ENCODE measurements around the gene DDI2.

DDI2 gene

GRCh38 chr1:15702722-15703550 lies 85.7 kb downstream of the DDI2 start:
- DNase-seq (ENCODE audit: low read depth), result no peak

GRCh38 chr1:15703562-15703961 lies 86.3 kb downstream of the DDI2 start:
- peak; percentile 52 for DNase-seq (ENCODE audit: low read depth)

- DNase-seq (ENCODE audit: low read depth), result no peak
These were observed 87.4 kb downstream of the DDI2 start for GRCh38 chr1:15704526-15705183.

DNA sequence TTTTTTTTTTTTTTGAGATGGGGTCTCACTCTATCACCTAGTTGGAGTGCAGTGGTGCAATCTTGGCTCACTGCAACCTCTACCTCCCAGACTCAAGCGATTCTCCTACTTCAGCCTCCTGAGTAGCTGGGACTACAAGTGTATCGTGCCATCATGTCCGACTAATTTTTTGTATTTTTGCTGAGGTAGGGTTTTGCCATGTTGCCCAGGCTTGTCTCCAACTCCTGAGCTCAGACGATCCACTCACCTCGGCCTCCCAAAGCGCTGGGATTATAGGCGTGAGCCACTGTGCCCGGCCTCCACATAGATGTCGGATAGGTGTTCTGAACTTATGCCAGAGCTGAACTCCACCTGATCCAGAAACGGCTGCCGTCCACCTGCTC lies 87.9 kb downstream of the DDI2 start:
- no peak for DNase-seq (ENCODE audit: low read depth)

- no peak for DNase-seq (ENCODE audit: low read depth)
These were observed 89.5 kb downstream of the DDI2 start for GRCh38 chr1:15706751-15707150.

- DNase-seq (ENCODE audit: low read depth), result no peak
These were observed 90.1 kb downstream of the DDI2 start for GRCh38 chr1:15707239-15707925.

DNA sequence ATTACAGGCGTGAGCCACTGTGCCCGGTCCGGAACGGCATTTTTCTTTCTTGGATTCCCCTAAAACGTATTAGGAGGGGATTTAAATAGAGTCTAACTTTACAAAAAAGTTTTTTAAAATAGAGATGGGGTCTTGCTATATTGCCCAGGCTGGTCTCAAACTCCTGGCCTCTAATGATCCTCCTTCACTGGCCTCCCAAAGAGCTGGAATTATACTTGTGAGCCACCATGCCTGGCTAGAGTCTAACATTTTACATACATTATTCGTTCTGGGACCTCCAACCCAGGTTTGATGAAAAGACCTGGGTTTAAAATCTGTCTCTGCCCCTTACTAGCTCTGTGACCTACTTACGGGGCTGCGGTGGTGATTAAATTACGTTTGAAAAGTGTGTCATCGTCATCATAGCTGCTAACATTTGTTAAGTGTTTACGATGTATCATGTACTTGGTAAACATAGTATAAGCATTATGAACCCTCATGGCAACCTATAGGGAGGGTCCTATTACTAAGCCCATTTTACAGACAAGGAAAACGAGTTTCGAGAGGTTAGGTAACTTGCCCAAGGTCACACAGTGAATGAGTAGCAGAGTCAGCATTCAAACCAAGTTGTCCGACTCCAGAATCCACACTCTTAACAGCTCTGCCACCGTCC lies 91.4 kb downstream of the DDI2 start:
- no peak for DNase-seq (ENCODE audit: low read depth)

DNA sequence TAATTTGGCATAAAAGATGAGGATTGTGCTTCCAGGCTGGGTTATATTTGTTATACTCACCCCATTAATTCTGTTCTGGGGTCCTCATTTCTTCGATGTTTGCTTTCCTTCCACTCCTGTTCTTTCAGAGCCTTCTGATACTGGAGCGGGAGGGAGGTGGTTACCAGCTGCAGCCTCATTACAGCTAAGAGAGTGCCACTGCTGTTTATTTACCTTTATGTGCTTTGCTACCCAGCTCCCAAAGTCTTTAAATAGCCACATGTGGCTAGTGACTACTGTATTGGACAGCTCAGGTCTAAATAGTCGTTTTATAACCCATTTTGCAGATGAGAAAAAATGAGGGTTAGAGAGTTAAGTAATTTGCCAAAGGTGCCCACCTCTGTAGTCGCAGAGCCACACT lies 92.0 kb downstream of the DDI2 start:
- DNase-seq (ENCODE audit: low read depth), result no peak

- DNase-seq (ENCODE audit: low read depth), result no peak
These were observed 94.9 kb downstream of the DDI2 start for GRCh38 chr1:15712168-15712567.

DNA sequence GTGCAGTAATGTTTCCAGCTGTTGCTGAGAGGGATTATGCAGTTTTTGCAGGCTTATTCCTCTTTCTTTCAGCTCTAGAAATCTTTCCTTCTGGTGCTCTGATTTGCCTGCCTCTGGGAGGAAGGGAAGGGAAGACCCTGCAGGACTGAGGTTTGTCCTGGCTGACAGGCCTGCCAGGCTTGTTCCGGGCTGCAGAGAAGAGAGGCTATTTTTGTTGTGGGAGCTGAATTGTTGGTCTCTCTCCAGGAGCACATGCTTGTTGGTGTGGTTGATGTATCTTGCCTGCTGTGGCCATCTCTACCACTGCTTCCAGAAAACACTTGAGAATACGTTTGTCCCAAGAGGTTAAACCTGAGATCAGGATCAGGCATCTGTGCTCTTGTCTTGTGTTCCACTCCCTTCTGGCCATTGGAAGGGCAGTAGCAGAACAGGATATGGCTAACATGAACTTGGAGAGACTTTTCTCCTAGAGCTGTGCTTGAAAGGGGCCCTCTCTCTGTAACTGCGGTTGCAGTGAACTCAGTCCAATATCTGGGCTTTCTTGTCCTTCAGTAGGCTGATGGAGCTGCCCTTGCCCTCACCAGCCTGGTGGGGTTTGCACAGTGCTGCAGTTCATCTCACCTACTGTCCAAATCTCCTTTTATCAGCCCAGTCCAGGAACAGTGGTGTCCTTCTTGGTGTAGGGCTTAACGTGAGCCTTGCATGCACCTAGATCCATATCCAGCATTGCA lies 97.3 kb downstream of the DDI2 start:
- DNase-seq (ENCODE audit: low read depth), result no peak

DNA sequence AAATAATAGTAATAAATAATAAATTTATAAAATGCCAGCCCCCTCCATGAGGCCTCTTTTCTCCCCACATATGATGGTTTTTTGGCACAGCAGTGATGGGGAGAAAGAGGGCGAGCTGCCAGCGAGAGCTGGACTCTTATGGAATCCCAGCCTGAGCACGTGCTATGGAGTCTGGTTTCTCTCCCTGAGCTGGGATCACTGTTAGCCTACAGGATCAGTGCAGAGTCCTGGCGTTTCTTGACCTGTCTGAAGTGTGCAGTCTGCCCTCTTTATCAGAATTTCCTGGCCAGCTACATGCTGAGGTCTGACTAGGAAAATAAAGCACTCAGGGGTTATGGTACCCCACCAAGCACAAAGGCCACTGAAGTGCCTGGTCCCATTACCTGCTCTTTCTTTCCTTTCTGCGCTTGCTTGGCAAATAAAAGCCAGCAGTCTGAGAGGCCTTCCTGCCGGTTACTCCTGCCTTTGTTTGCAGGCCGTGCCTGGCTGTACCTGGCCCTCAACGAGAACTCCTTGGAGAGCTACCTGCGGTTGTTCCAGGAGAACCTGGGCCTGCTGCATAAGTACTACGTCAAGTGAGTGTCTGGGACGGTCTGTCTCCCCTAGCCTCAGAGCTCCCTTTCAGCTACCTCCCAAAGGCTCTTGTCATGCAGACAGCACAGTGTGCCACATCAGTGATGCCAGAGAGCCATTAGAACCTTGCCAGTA lies 100.3 kb downstream of the DDI2 start:
- DNase-seq (ENCODE audit: low read depth), result no peak

GRCh38 chr1:15718199-15718601 lies 100.9 kb downstream of the DDI2 start:
- DNase-seq (ENCODE audit: low read depth), result no peak
